ENCODE measurements around the gene UBASH3B.
"Not testable (repeated sequence)": the region's sequence is repeated elsewhere in the genome, so short reads cannot be mapped to it uniquely, and the experiment has no call there.

Gene UBASH3B

DNA sequence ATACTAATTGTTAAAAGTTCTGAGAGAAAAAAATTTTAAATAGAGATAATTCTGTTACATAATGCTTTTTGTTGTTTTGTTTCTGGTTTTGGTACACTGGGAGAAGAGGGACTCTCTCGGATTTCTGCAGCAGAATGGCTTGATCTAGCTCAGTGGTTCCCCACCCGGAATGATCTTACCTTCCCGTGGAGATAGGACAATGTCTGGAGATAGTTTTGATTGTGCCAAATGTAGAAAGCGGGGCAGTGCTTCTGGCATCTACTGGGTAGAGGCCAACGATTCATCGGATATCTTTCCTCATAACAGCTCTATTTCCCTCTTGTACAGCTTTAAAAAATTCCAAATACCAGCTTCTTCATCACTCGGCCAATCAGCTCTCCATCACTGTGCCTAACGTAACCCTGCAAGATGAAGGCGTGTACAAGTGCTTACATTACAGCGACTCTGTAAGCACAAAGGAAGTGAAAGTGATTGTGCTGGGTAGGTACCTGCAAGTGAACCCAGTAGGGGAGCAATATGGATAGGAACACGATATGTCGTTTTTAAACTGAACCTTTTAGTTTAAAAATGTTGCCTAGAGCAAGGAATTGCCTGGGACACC lies 195.9 kb downstream of the UBASH3B start:
- no peak for DNase-seq (ENCODE audit: low spot score)

DNA sequence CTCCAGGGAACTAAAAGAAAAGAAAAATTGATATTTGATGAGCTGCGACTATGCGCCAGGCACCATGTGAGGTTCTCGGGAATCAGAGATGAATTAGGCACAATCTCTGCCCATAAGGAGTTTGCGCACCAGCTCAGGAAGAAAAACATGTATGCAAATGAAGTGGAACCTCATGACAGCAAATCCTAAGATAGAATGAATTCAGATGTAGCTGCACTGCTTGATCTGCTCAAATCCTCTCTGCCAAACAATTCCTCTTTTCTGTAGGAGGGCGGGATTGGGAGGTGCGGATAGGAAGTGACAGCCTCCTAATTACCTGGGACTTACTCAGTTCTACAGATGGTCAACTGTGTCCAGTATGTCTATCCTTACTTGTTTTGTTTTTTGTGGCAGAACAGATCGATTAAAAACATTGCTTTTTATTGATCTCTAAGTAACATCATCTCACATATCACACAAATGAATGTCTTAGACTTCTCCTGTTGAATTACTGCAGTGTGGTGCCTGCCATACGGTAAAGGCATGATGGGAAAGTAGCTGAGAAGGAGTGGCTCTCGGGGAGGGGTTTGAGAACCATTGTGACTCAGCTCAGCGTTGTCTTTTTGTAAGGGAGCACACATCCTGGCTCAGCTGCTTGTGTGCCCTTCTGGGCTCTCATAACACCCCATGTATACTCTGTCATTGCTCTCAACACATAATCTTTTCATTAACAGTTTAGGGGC lies 196.7 kb downstream of the UBASH3B start:
- no peak for DNase-seq (ENCODE audit: low spot score)

DNA sequence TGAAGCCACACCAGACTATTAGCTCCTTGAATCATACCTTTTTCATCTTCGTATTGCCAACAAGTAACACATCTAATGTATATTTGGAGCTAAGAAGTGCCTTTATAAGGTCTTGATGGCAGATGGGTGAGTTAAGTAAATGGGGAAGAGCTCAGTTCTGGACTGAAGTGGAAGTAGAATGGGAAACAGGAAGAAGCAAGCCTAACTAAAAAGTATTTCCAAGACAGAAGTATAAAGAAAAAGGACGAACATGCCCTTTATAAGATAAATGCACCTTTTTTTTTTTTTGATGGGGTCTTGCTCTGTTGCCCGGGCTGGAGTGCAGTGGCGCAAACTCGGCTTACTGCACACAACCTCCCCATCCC lies 197.3 kb downstream of the UBASH3B start:
- no peak for DNase-seq (ENCODE audit: low spot score)

DNA sequence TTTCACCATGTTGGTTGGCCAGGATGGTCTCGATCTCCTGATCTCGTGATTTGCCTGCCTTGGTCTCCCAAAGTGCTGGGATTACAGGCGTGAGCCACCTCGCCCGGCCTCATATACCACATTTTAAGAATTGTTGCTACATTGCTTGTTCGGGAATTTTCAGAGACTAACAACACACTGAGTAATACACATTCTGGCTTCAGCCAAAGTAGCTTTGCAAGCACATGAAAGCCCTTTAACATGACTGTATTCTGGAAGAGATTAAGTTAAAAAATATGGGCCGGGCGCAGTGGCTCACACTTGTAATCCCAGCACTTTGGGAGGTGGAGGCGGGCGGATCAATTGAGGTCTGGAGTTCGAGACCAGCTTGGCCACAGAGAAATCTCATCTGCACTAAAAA lies 197.7 kb downstream of the UBASH3B start:
- DNase-seq (ENCODE audit: low spot score): no peak

DNA sequence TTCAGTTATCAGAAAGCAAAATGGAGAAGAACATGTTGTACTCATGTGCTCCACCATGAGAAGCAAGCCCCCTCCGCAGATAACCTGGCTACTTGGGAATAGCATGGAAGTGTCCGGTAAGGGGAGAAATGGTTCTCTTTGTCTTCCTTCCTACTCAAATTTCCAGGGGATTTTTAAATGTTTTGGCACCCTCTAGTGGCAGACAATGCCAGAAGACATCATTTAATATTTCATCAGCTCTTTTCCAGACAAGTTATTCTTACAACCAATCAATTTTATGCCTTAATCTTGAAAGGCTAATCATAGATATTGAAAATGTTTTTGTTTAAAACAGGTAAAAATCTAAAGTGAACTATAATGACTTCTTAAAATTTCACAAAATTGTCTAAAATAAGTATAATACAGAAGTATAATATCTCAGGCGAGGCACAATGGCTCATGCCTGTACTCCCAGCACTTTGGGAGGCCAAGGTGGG lies 198.5 kb downstream of the UBASH3B start:
- DNase-seq (ENCODE audit: low spot score): peak; percentile 61

DNA sequence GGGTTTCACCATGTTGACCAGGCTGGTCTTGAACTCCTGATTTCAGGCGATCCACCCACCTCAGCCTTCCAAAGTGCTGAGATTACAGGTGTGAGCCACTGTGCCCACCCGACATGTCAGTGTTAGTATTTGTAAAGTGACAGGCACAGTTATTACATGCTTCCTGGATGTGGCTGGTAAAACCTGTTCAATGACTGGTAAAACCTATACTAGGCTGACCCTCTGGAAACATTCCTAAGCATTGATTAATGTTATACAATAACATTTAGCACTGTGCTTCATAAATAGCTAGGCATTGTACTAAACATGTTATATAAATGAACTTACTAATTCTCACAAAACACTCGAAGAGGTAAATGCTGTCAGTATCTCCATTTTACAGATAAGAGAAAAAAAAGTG lies 206.1 kb downstream of the UBASH3B start:
- no peak for DNase-seq (ENCODE audit: low spot score)

DNA sequence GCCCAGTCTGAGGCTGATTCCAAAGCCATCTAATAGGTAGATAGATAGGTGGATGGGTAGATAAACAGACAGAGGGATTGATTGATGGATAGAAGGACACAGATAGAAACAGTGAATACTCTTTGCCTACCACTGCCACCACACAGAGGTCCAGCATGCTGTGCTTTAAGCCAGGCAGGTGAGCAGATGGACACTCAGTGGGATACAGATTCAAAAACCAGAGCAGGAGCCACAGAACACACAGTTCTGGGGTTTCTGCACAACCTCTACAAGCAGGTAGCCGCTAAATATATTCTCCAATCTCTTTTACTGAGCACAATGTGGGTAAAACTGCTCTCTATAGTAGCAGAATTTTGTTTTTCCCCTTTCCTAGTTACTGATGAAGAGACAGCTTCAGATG lies 206.6 kb downstream of the UBASH3B start:
- DNase-seq (ENCODE audit: low spot score): no peak

DNA sequence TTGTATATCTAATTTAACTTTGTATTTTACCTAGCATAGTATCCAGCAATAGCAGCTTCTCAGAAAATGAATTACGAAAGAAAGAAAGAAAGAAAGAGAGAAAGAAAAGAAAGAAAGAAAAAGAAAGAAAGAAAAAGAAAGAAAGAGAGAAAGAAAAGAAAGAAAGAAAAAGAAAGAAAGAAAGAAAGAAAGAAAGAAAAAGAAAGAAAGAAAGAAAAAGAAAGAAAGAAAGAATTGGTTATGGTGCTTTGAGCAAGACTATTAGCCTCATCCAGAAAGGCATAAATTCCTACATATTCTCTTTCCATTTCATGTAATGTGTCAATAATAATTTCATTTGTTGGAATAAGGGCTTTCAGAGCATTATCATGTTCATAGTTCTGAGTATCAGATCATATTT lies 207.6 kb downstream of the UBASH3B start:
- DNase-seq (ENCODE audit: low spot score): not testable (repeated sequence)

DNA sequence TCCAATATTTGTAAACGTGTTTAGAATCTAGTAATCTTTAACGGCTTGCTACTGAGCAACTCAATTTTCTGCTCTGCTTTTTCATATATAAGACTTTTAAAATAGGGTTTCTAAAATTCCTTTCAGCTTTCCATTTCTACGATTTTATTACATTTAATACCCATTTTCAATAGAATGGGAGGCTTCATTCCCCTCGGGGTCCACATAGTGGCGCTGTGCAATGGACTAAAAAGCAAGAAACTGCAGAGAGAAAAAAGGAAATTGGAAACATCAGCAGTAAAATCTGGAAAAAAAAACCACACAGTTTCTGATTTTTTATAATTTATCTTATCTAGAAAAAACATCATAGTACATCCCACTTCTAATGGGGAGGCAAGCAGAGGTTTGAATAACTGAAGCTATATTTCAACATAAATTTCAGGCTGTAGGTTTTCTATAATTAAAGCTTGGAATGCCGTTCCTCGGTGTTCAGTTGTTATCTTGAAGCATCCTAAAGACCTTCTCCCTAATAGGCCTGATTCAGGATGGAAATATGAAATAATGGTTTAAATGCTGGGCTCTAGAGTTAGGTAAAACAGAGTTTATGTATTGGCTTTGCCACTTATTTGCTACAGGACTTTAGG lies 208.3 kb downstream of the UBASH3B start:
- DNase-seq (ENCODE audit: low spot score): peak; percentile 5

Small RNAs within 50 kb of the gene (small RNA-seq; reads per million reads assigned to genes)
- 0 to 0.08 reads per million in 2 experiments for gene RF01210

All from SK-N-DZ (cell line).